ENCODE data around the gene CACNA2D3. TPM values are rescaled to one million over a fixed set of nuclear protein-coding genes. Genes with fewer than 3 reads are reported as not detected.

Gene CACNA2D3
- total and polyA plus RNA-seq, 2 donors from 2014 or later = 5.7 to 11.2 TPM

- Histone ChIP-seq H3K9ac (ENCODE audit: low read length in 3 of 3) (no peak overlapping the region), H3K27ac (ENCODE audit: low read depth in 2 of 2, low read length in 2 of 2) (no peak overlapping the region), H3K36me3 (ENCODE audit: control insufficient read depth in 2 of 3, insufficient read depth in 3 of 3, low read length in 3 of 3) (no peaks in the 10 kb centered on the region), H3K4me3 (ENCODE audit: low read length in 3 of 3) (no peak overlapping the region), H3K4me1 (ENCODE audit: control insufficient read depth in 2 of 3, insufficient read depth in 2 of 3, low read depth in 1 of 3, low read length in 3 of 3) (no peaks in the 10 kb centered on the region), H3K27me3 (ENCODE audit: control insufficient read depth, insufficient read depth, low read length) (no peaks in the 10 kb centered on the region), H3K9me3 (ENCODE audit: control insufficient read depth in 2 of 3, insufficient read depth in 1 of 3, low read length in 3 of 3) (no peaks in the 10 kb centered on the region)
- TF ChIP-seq, protein P1, sequence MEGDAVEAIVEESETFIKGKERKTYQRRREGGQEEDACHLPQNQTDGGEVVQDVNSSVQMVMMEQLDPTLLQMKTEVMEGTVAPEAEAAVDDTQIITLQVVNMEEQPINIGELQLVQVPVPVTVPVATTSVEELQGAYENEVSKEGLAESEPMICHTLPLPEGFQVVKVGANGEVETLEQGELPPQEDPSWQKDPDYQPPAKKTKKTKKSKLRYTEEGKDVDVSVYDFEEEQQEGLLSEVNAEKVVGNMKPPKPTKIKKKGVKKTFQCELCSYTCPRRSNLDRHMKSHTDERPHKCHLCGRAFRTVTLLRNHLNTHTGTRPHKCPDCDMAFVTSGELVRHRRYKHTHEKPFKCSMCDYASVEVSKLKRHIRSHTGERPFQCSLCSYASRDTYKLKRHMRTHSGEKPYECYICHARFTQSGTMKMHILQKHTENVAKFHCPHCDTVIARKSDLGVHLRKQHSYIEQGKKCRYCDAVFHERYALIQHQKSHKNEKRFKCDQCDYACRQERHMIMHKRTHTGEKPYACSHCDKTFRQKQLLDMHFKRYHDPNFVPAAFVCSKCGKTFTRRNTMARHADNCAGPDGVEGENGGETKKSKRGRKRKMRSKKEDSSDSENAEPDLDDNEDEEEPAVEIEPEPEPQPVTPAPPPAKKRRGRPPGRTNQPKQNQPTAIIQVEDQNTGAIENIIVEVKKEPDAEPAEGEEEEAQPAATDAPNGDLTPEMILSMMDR (IDR thresholded peaks at IDR 0.05; ENCODE audit: borderline replicate concordance, extremely low read depth, insufficient read depth) = no peak
- DNase-seq (peak in 4 of 5 donors; percentile 30 to 88 (median 49)), FAIRE-seq (no peak)
- intact Hi-C loops (cut with DNase I) = no loop called here
These were observed 538.4 kb downstream of the CACNA2D3 start for GRCh38 chr3:54660714-54661132.

DNA sequence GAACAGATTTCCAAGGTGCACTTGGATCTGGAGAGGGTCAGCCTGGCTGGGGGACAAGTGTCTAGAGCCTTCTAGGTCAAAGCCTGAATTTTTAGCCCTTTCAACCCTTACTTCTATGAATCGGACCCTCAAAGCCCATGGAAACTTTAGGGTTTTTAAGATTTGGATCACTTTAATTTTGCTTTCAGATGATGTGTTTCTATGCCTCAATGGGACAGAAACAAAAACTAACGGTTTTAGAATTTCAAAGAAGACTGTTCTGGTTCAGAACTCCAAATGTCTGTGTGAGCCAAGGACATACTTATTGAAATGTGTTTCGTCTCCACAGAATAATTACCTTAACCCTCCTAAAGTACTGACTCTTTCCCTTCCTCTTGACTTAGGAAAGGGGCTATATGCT, 538.8 kb downstream of the CACNA2D3 start:
- TF ChIP-seq, protein P1 (IDR thresholded peaks at IDR 0.05; ENCODE audit: borderline replicate concordance, extremely low read depth, insufficient read depth) = no peak
- no peaks in the 10 kb centered on the region for H3K27me3 ChIP-seq (ENCODE audit: control insufficient read depth, insufficient read depth, low read length)
- no peak for DNase-seq
- H3K36me3 ChIP-seq (ENCODE audit: control insufficient read depth in 2 of 3, insufficient read depth in 3 of 3, low read length in 3 of 3) = no peaks in the 10 kb centered on the region
- FAIRE-seq = no peak
- no peaks in the 10 kb centered on the region for H3K4me1 ChIP-seq (ENCODE audit: control insufficient read depth in 2 of 3, insufficient read depth in 2 of 3, low read depth in 1 of 3, low read length in 3 of 3)
- no peak overlapping the region for H3K4me3 ChIP-seq (ENCODE audit: low read length in 3 of 3)
- intact Hi-C loops (cut with DNase I) = no loop called here
- H3K9me3 ChIP-seq (ENCODE audit: control insufficient read depth in 2 of 3, insufficient read depth in 1 of 3, low read length in 3 of 3) = no peaks in the 10 kb centered on the region
- H3K27ac ChIP-seq (ENCODE audit: low read depth in 2 of 2, low read length in 2 of 2) = no peak overlapping the region
- H3K9ac ChIP-seq (ENCODE audit: low read length in 3 of 3) = no peak overlapping the region

DNA sequence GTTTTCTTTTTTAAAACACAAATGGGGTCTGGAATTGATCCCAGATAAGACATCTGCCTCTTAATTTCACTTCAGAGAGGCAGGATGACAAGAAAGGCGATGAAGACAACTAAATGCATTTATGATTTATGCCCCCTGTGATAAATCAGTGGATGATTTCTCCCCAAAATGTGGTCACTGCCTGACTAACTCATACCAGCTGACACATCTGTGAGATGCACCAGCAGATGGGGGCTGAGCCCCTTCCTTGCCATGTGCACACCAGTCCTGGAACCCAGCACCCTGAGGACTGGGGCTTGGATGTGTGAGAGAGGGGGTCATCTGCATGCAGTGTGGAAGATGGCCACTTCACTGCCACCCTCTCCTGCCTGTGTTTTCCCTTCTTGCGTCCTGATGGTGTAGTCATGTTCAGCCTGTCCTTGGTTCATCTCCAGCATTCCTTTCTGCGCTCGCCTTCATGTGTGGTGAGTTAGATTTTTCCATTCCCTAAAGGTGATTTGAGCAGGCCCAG, 541.2 kb downstream of the CACNA2D3 start:
- Histone ChIP-seq H3K27me3 (ENCODE audit: control insufficient read depth, insufficient read depth, low read length) (no peaks in the 10 kb centered on the region), H3K9ac (ENCODE audit: low read length in 3 of 3) (no peak overlapping the region), H3K9me3 (ENCODE audit: control insufficient read depth in 2 of 3, insufficient read depth in 1 of 3, low read length in 3 of 3) (no peaks in the 10 kb centered on the region), H3K4me3 (ENCODE audit: low read length in 3 of 3) (no peak overlapping the region), H3K4me1 (ENCODE audit: control insufficient read depth in 2 of 3, insufficient read depth in 2 of 3, low read depth in 1 of 3, low read length in 3 of 3) (no peaks in the 10 kb centered on the region), H3K36me3 (ENCODE audit: control insufficient read depth in 2 of 3, insufficient read depth in 3 of 3, low read length in 3 of 3) (no peaks in the 10 kb centered on the region), H3K27ac (ENCODE audit: low read depth in 2 of 2, low read length in 2 of 2) (no peak overlapping the region)
- intact Hi-C loops (cut with DNase I) = no loop called here
- DNase-seq = no peak
- no peak for FAIRE-seq
- TF ChIP-seq, protein P1 (IDR thresholded peaks at IDR 0.05; ENCODE audit: borderline replicate concordance, extremely low read depth, insufficient read depth) = no peak

Data from kidney (tissue), 14 donors.